WTC11 (cell line): ENCODE results near the gene RECQL5. TPM values are rescaled to one million over a fixed set of nuclear protein-coding genes. Genes with fewer than 3 reads are reported as not detected.

Experiments
- ATAC-seq: fragments of 200-7000 bp; cut with Tn5 transposase; 2 replicates; pipeline ENCODE4 v1.10.0; 2021; ENCODE audit warnings: mild to moderate bottlenecking, moderate library complexity
- Bru-seq: library from RNA; stranded (reverse); fragments of 400-500 nt; gene quantifications from one replicate; lab custom pipeline; 2021; lab: Mats Ljungman, UMichigan
- CTCF ChIA-PET: fragments of 300-600 bp; sonication (Branson Sonifier 250); formaldehyde crosslinking; loops from one replicate; lab custom pipeline; 2021; ENCODE audit warnings: antibody characterized with exemption; lab: Charles Lee
- POLR2A ChIA-PET: fragments of 350-600 bp; sonication (Branson Sonifier 250); formaldehyde crosslinking; loops from one replicate; lab custom pipeline; 2021; ENCODE audit warnings: antibody characterized with exemption; lab: Charles Lee
- DNase-seq: peaks from one replicate; pipeline ENCODE4 v3.0.0; 2021; ENCODE audit warnings: low spot score
- H3K27ac Mint-ChIP-seq: 2 replicates; pipeline ENCODE4 v1.8.0; 2021; ENCODE audit warnings: mixed read lengths
- H3K27me3 Mint-ChIP-seq: 2 replicates; pipeline ENCODE4 v1.8.0; 2021; ENCODE audit warnings: low read depth, mild to moderate bottlenecking, moderate library complexity, mixed read lengths
- H3K36me3 Mint-ChIP-seq: 2 replicates; pipeline ENCODE4 v1.8.0; 2021; ENCODE audit warnings: mixed read lengths
- H3K4me1 Mint-ChIP-seq: 2 replicates; pipeline ENCODE4 v1.8.0; 2022; ENCODE audit warnings: mixed read lengths
- H3K4me3 Mint-ChIP-seq: 2 replicates; pipeline ENCODE4 v1.8.0; 2021; ENCODE audit warnings: mild to moderate bottlenecking, moderate library complexity, mixed read lengths
- H3K9me3 Mint-ChIP-seq: 2 replicates; pipeline ENCODE4 v1.8.0; 2021; ENCODE audit warnings: mixed read lengths
- ARID4B ChIP-seq: sonication (generic); formaldehyde crosslinking; IDR thresholded peaks from 2 replicates; pipeline ENCODE4 v1.8.0; 2023; ENCODE audit warnings: missing genetic modification reagents, mild to moderate bottlenecking, borderline replicate concordance
- CREB1 ChIP-seq: sonication (generic); formaldehyde crosslinking; IDR thresholded peaks from 2 replicates; pipeline ENCODE4 v1.8.0; 2023; ENCODE audit warnings: mild to moderate bottlenecking, missing genetic modification reagents
- CREM ChIP-seq: sonication (generic); formaldehyde crosslinking; IDR thresholded peaks from 2 replicates; pipeline ENCODE4 v1.8.1; 2022; ENCODE audit warnings: mild to moderate bottlenecking, missing genetic modification reagents, moderate library complexity
- ETV6 ChIP-seq: sonication (generic); formaldehyde crosslinking; IDR thresholded peaks from 2 replicates; pipeline ENCODE4 v1.8.1; 2022; ENCODE audit warnings: mild to moderate bottlenecking, missing genetic modification reagents
- FOXK1 ChIP-seq: sonication (generic); formaldehyde crosslinking; IDR thresholded peaks from 2 replicates; pipeline ENCODE4 v1.8.0; 2022; ENCODE audit warnings: mild to moderate bottlenecking, moderate library complexity, missing genetic modification reagents
- FOXP1 ChIP-seq: sonication (generic); formaldehyde crosslinking; IDR thresholded peaks from 2 replicates; pipeline ENCODE4 v1.8.0; 2022; ENCODE audit warnings: missing genetic modification reagents, mild to moderate bottlenecking, moderate library complexity, borderline replicate concordance
- GABPB1 ChIP-seq: sonication (generic); formaldehyde crosslinking; IDR thresholded peaks from 2 replicates; pipeline ENCODE4 v1.8.1; 2023; ENCODE audit warnings: mild to moderate bottlenecking, missing genetic modification reagents
- GRHL2 ChIP-seq: fragments of 250-450 bp; sonication (Bioruptor Pico); IDR thresholded peaks from 2 replicates; pipeline ENCODE4 v1.8.0; 2022; ENCODE audit warnings: mild to moderate bottlenecking, moderate library complexity; ENCODE audit not compliant: insufficient replicate concordance, severe bottlenecking
- GTF2I ChIP-seq: fragments of 250-450 bp; sonication (Bioruptor Pico); conservative IDR thresholded peaks from 2 replicates; pipeline ENCODE4 v1.4.0; 2021; ENCODE audit warnings: mild to moderate bottlenecking
- NFYB ChIP-seq: sonication (generic); formaldehyde crosslinking; conservative IDR thresholded peaks from 2 replicates; pipeline ENCODE4 v1.8.0; 2022; ENCODE audit warnings: low read depth, missing genetic modification reagents
- OVOL2 ChIP-seq: fragments of 250-450 bp; sonication (Bioruptor Pico); IDR thresholded peaks from 2 replicates; pipeline ENCODE4 v1.9.0; 2021; ENCODE audit warnings: mild to moderate bottlenecking, borderline replicate concordance
- SP1 ChIP-seq: sonication (generic); formaldehyde crosslinking; conservative IDR thresholded peaks from 2 replicates; pipeline ENCODE4 v1.8.1; 2022; ENCODE audit warnings: missing genetic modification reagents
- TEAD1 ChIP-seq: sonication (generic); formaldehyde crosslinking; IDR thresholded peaks from 2 replicates; pipeline ENCODE4 v1.8.0; 2022; ENCODE audit warnings: mild to moderate bottlenecking, missing genetic modification reagents
- USF2 ChIP-seq: sonication (generic); formaldehyde crosslinking; IDR thresholded peaks from 2 replicates; pipeline ENCODE4 v1.8.1; 2023; ENCODE audit warnings: mild to moderate bottlenecking, missing genetic modification reagents, moderate library complexity
- ZBTB43 ChIP-seq: sonication (generic); formaldehyde crosslinking; IDR thresholded peaks from 2 replicates; pipeline ENCODE4 v1.8.1; 2023; ENCODE audit warnings: mild to moderate bottlenecking, missing genetic modification reagents
- ZNF232 ChIP-seq: sonication (generic); formaldehyde crosslinking; IDR thresholded peaks from 2 replicates; pipeline ENCODE4 v1.8.0; 2022; ENCODE audit warnings: mild to moderate bottlenecking, missing genetic modification reagents
- long read RNA-seq, 3 experiments: library from RNA in 1 of 3; library from capped mRNA in 1 of 3; library from polyadenylated mRNA in 1 of 3; unstranded in 2 of 3; stranded (forward) in 1 of 3; transcript quantifications; one replicate each; pipeline ENCODE4 v2.0.0, GENCODE V29; 2021
- total RNA-seq: library from RNA; stranded (reverse); gene quantifications from 3 replicates; pipeline ENCODE4 v1.2.3, GENCODE V29; 2021
- TF ChIP-seq, protein P1 (sequence below): sonication (generic); formaldehyde crosslinking; IDR thresholded peaks from 2 replicates; pipeline ENCODE4 v1.8.1; 2023; ENCODE audit warnings: mild to moderate bottlenecking, moderate library complexity, missing genetic modification reagents
- TF ChIP-seq, protein P2 (sequence below): sonication (generic); formaldehyde crosslinking; IDR thresholded peaks from 2 replicates; pipeline ENCODE4 v1.8.1; 2023; ENCODE audit warnings: mild to moderate bottlenecking, missing genetic modification reagents, borderline replicate concordance
- TF ChIP-seq, protein P3 (sequence below): sonication (generic); formaldehyde crosslinking; IDR thresholded peaks from 2 replicates; pipeline ENCODE4 v1.8.0; 2022; ENCODE audit warnings: mild to moderate bottlenecking, missing genetic modification reagents
- TF ChIP-seq, protein P4 (sequence below): sonication (generic); formaldehyde crosslinking; IDR thresholded peaks from 2 replicates; pipeline ENCODE4 v1.8.0; 2022; ENCODE audit warnings: mild to moderate bottlenecking, missing genetic modification reagents

RECQL5 gene
- total RNA-seq (48.9 to 53.1 TPM (median 51.0 TPM) in 3 replicates), Bru-seq, nascent RNA (percentile 63 among the genes with signal in this experiment)
- long read RNA-seq, experiment 1, transcript RECQL5-201 (20 exons, 3,704 nt), result major isoform, 39 of 125 reads
- long read RNA-seq, experiment 1, partial matches to known transcripts, result 38 of 125 reads
- long read RNA-seq, experiment 1, other reads (novel, unspliced or antisense), result 45 of 125 reads
- long read RNA-seq, experiment 2, partial matches to known transcripts, result 0 of 9 reads
- long read RNA-seq, experiment 2, other reads (novel, unspliced or antisense), result 7 of 9 reads
- long read RNA-seq, experiment 3, partial matches to known transcripts, result 5 of 8 reads
- long read RNA-seq, experiment 3, other reads (novel, unspliced or antisense), result 1 of 8 reads

DNA sequence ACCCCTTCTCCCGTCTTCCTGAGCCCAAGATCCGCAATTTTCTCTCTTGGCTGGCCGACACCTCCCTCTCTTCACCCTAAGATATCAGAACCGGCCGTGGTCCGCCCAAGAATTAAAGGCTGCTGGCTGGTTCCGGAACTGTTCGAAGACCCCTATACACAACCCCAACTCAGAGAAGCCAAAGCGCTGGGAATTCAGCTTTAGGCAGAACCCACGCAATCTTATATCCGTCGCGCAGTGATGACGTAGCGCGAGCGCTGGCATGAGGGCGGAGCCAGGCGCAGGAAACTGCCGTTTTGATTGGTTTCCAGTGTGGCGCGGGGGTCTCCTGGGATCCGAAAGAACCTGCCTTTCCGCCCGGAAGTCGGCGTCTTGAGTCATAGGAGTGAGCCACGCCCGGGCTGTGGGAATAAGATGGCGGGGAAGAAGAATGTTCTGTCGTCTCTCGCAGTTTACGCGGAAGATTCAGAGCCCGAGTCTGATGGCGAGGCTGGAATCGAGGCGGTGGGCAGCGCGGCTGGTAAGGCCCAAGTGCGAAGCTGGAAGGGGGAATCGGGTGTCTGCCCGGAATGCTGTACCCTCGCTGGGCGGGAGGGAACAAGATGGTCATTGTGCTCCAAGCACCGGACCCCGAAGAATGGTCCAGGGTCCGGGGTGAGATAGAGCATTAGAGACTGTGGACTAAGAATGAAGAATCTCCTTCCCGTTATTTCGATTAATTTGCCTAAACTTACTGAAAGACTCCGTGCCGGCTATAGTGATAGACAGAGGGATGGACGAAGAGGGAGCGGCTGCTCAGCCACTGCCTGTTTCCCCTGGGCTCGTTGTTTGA lies at the start of gene RECQL5, which contains the start of gene SAP30BP:
Gene RECQL5 (minus strand): TSS at position 196 of the 832 bp plus-strand sequence. CDS start 597 bp downstream, outside the sequence.
Gene SAP30BP (plus strand): TSS at position 380 of the 832 bp plus-strand sequence. CDS start 35 bp downstream, at position 415.
- Mint-ChIP-seq H3K27me3 (no peaks in the 10 kb centered on the region), H3K9me3 (no peaks in the 10 kb centered on the region), H3K4me3 (no peak within 1 kb of the TSS), H3K27ac (peak within 1 kb of the TSS; percentile 65; the same call in 1 of the 2 replicates), H3K36me3 (peaks cover 45% of the 10 kb centered on the region), H3K4me1 (peaks cover 12% of the 10 kb centered on the region)
- ATAC-seq (peak; percentile 100), DNase-seq (peak; percentile 96)
- POLR2A ChIA-PET, result interaction anchor here (0.6 to 1.0 kb wide), 4 partner anchors 34 to 293 kb away, joined by 3 to 6 read pairs (median 4); partner anchors contain the start of gene SMIM5
- CTCF ChIA-PET, result interaction anchor here (0.6 to 3.6 kb wide), 16 partner anchors 8 to 383 kb away, joined by 3 to 22 read pairs (median 3); partner anchors contain the start of genes GALK1, SMIM5 and TSEN54
- TF ChIP-seq GRHL2 (CRISPR knock-in tag), result no peak
- TF ChIP-seq, protein P1, sequence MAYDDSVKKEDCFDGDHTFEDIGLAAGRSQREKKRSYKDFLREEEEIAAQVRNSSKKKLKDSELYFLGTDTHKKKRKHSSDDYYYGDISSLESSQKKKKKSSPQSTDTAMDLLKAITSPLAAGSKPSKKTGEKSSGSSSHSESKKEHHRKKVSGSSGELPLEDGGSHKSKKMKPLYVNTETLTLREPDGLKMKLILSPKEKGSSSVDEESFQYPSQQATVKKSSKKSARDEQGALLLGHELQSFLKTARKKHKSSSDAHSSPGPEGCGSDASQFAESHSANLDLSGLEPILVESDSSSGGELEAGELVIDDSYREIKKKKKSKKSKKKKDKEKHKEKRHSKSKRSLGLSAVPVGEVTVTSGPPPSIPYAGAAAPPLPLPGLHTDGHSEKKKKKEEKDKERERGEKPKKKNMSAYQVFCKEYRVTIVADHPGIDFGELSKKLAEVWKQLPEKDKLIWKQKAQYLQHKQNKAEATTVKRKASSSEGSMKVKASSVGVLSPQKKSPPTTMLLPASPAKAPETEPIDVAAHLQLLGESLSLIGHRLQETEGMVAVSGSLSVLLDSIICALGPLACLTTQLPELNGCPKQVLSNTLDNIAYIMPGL (CRISPR knock-in tag), result peak; percentile 39; the same call in 1 of the 2 replicates
- peak; percentile 65; the same call in 1 of the 2 replicates for TF ChIP-seq ZBTB43 (CRISPR knock-in tag)
- TF ChIP-seq SP1 (CRISPR knock-in tag), result peak; percentile 93
- peak; percentile 96 for TF ChIP-seq FOXK1 (CRISPR knock-in tag)
- TF ChIP-seq, protein P2, sequence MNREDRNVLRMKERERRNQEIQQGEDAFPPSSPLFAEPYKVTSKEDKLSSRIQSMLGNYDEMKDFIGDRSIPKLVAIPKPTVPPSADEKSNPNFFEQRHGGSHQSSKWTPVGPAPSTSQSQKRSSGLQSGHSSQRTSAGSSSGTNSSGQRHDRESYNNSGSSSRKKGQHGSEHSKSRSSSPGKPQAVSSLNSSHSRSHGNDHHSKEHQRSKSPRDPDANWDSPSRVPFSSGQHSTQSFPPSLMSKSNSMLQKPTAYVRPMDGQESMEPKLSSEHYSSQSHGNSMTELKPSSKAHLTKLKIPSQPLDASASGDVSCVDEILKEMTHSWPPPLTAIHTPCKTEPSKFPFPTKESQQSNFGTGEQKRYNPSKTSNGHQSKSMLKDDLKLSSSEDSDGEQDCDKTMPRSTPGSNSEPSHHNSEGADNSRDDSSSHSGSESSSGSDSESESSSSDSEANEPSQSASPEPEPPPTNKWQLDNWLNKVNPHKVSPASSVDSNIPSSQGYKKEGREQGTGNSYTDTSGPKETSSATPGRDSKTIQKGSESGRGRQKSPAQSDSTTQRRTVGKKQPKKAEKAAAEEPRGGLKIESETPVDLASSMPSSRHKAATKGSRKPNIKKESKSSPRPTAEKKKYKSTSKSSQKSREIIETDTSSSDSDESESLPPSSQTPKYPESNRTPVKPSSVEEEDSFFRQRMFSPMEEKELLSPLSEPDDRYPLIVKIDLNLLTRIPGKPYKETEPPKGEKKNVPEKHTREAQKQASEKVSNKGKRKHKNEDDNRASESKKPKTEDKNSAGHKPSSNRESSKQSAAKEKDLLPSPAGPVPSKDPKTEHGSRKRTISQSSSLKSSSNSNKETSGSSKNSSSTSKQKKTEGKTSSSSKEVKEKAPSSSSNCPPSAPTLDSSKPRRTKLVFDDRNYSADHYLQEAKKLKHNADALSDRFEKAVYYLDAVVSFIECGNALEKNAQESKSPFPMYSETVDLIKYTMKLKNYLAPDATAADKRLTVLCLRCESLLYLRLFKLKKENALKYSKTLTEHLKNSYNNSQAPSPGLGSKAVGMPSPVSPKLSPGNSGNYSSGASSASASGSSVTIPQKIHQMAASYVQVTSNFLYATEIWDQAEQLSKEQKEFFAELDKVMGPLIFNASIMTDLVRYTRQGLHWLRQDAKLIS (CRISPR knock-in tag), result no peak
- 0 out of 2 replicates have a peak, but pooled peaks have one; percentile 14 for TF ChIP-seq CREB1 (CRISPR knock-in tag)
- 0 out of 2 replicates have a peak, but pooled peaks have one; percentile 22 for TF ChIP-seq ARID4B
- TF ChIP-seq FOXP1 (CRISPR knock-in tag), result peak; percentile 30; the same call in 1 of the 2 replicates
- peak; percentile 65; the same call in 1 of the 2 replicates for TF ChIP-seq TEAD1 (CRISPR knock-in tag)
- TF ChIP-seq ETV6 (CRISPR knock-in tag), result peak; percentile 53; the same call in 1 of the 2 replicates
- TF ChIP-seq, protein P3, sequence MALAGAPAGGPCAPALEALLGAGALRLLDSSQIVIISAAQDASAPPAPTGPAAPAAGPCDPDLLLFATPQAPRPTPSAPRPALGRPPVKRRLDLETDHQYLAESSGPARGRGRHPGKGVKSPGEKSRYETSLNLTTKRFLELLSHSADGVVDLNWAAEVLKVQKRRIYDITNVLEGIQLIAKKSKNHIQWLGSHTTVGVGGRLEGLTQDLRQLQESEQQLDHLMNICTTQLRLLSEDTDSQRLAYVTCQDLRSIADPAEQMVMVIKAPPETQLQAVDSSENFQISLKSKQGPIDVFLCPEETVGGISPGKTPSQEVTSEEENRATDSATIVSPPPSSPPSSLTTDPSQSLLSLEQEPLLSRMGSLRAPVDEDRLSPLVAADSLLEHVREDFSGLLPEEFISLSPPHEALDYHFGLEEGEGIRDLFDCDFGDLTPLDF, result no peak
- TF ChIP-seq ZNF232, result no peak
- TF ChIP-seq, protein P4, sequence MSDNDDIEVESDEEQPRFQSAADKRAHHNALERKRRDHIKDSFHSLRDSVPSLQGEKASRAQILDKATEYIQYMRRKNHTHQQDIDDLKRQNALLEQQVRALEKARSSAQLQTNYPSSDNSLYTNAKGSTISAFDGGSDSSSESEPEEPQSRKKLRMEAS (CRISPR knock-in tag), result peak; percentile 76
- no peak for TF ChIP-seq OVOL2 (CRISPR knock-in tag)
- TF ChIP-seq GABPB1, result peak; percentile 94
- no peak for TF ChIP-seq GTF2I (CRISPR knock-in tag)
- peak; percentile 48 for TF ChIP-seq USF2 (CRISPR knock-in tag)
- peak; percentile 70 for TF ChIP-seq NFYB (CRISPR knock-in tag)
- TF ChIP-seq CREM (CRISPR knock-in tag), result peak; percentile 99
